ENCODE data around the gene WWTR1.

WWTR1 gene

GRCh38 chr3:149490260-149490971 lies 167.4 kb downstream of the WWTR1 start:
- DNase-seq, result no peak

- peak; percentile 7 to 47 for DNase-seq
Observed at GRCh38 chr3:149489060-149489690, 168.7 kb downstream of the WWTR1 start.

GRCh38 chr3:149487598-149488197 lies 170.1 kb downstream of the WWTR1 start:
- peak; percentile 26 to 49 for DNase-seq

- no peak for DNase-seq
Observed at GRCh38 chr3:149486726-149487125, 171.1 kb downstream of the WWTR1 start.

- DNase-seq, result no peak
Observed at GRCh38 chr3:149481491-149481890, 176.3 kb downstream of the WWTR1 start.

GRCh38 chr3:149481056-149481455 lies 176.8 kb downstream of the WWTR1 start:
- DNase-seq, result no peak

- peak; percentile 87 to 95 for DNase-seq
Observed at GRCh38 chr3:149480326-149481017, 177.4 kb downstream of the WWTR1 start.

- peak in 1 of 2 experiments; percentile 43 for DNase-seq
Observed at GRCh38 chr3:149479621-149480325, 178.1 kb downstream of the WWTR1 start.

GRCh38 chr3:149476225-149476624 lies 181.6 kb downstream of the WWTR1 start:
- DNase-seq, result no peak

GRCh38 chr3:149475451-149476060 lies 182.3 kb downstream of the WWTR1 start:
- DNase-seq, result no peak

- no peak for DNase-seq
Observed at GRCh38 chr3:149474250-149474817, 183.5 kb downstream of the WWTR1 start, which contains the start of gene TM4SF4. Gene TM4SF4 (plus strand): TSS chr3:149474697. CDS start chr3:149474878, 181 bp downstream.

- no peak for DNase-seq
Observed at GRCh38 chr3:149473357-149474249, 184.2 kb downstream of the WWTR1 start.

- no peak for DNase-seq
Observed at GRCh38 chr3:149472030-149472797, 185.6 kb downstream of the WWTR1 start.

- no peak for DNase-seq
Observed at GRCh38 chr3:149470381-149470780, 187.4 kb downstream of the WWTR1 start.

GRCh38 chr3:149468504-149469212 lies 189.2 kb downstream of the WWTR1 start:
- peak in 1 of 2 experiments; percentile 7 for DNase-seq

Measured in NCI-H526 (cell line).